Gastroesophageal sphincter (tissue), 4 donors: ENCODE results near the gene PRKAG2. TPM values are rescaled to one million over a fixed set of nuclear protein-coding genes. Genes with fewer than 3 reads are reported as not detected.
A peak's percentile ranks its signal among the peaks of the same experiment; 100 is the strongest.

ENCODE experiments used
- ATAC-seq: fragments of 150-250 bp; one replicate; pipeline ENCODE4 v1.9.1; 2016; ENCODE audit warnings: mild to moderate bottlenecking, moderate library complexity
- H3K27ac ChIP-seq, 4 donors: fragments of 200-600 bp; sonication (generic) in 3 of 4; 1 replicate in 3 of 4; 2 replicates in 1 of 4; pipeline ENCODE4 v1.5.1; 2016 to 2019
- H3K27me3 ChIP-seq: fragments of 200-600 bp; sonication (generic); one replicate; pipeline ENCODE4 v1.5.1; 2019
- H3K36me3 ChIP-seq, 2 donors: fragments of 200-600 bp; sonication (generic); one replicate each; pipeline ENCODE4 v1.5.1; 2019; ENCODE audit warnings: control low read depth in 1 of 2
- H3K4me1 ChIP-seq, 3 donors: fragments of 200-600 bp; sonication (generic); 1 replicate in 2 of 3; 2 replicates in 1 of 3; pipeline ENCODE4 v1.5.1; 2016 to 2019; ENCODE audit warnings: control low read depth in 2 of 3
- H3K4me3 ChIP-seq, 2 donors: fragments of 200-600 bp; sonication (generic); one replicate each; pipeline ENCODE4 v1.5.1; 2019; ENCODE audit warnings: mild to moderate bottlenecking in 1 of 2, moderate library complexity in 1 of 2
- H3K9me3 ChIP-seq, 3 donors: fragments of 200-600 bp; sonication (generic); one replicate each; pipeline ENCODE4 v1.5.1; 2017 to 2019; ENCODE audit warnings: control low read depth in 2 of 3
- CTCF ChIP-seq, 4 experiments: fragments of 200-600 bp in 2 of 4; fragments of 450-650 bp in 2 of 4; sonication (generic) in 1 of 4; IDR thresholded peaks; one replicate each; pipeline ENCODE4 v1.5.1; 2017 to 2019; ENCODE audit warnings: antibody characterized with exemption in 4 of 4, mild to moderate bottlenecking in 2 of 4, moderate library complexity in 2 of 4
- EP300 ChIP-seq: sonication (generic); formaldehyde crosslinking; IDR thresholded peaks from one replicate; pipeline ENCODE4 v1.6.1; 2017; ENCODE audit warnings: antibody characterized with exemption, mild to moderate bottlenecking
- POLR2A ChIP-seq, 2 donors: fragments of 450-650 bp; IDR thresholded peaks; one replicate each; pipeline ENCODE4 v1.6.1; 2017; ENCODE audit warnings: antibody characterized with exemption in 2 of 2, mild to moderate bottlenecking in 2 of 2, moderate library complexity in 1 of 2
- POLR2AphosphoS5 ChIP-seq: sonication (generic); formaldehyde crosslinking; IDR thresholded peaks from one replicate; pipeline ENCODE4 v1.6.1; 2017; ENCODE audit warnings: antibody characterized with exemption
- WGBS, 2 donors: methylation state at CpG; one replicate each; pipeline ENCODE4 v1.1.5; 2018; ENCODE audit warnings: low coverage in 1 of 2; 5-methylcytosine and 5-hydroxymethylcytosine counted together
- total RNA-seq, 4 donors: library from RNA; depleted of rRNA; stranded (reverse); fragments of >200 nt; gene quantifications; one replicate each; pipeline ENCODE4 v1.1.0, GENCODE V29; 2016

Gene PRKAG2
- total RNA-seq, 4 donors from 2014 or later = 48.9 to 89.0 (median 75.7) TPM

DNA sequence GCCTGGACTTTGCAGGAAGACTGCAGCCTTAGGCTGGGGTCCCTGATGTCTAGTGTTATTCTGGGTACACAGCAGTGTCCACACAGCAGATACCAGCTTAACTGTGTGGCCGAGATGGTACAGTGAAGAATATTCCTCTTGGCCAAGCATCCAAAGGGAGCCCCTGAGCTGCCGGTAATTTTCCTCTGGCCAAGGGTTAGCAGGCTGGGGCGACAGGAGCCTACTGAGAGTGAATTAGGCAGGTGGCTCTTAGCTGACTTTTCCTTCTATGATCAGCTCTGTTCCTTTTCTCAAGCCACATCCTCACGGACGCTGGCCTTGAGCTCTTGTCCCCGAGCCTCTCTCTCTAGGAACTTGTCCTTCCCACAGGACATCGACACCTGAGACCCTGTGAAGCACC is 29.8 kb downstream of the PRKAG2 start:
- ATAC-seq = no peak
- Histone ChIP-seq H3K4me1 (peaks cover 0 to 4% (median 0%) of the 10 kb centered on the region in 3 donors), H3K36me3 (peaks cover 0 to 4% of the 10 kb centered on the region in 2 donors), H3K4me3 (no peak overlapping the region), H3K27me3 (no peaks in the 10 kb centered on the region), H3K27ac (no peak overlapping the region), H3K9me3 (no peaks in the 10 kb centered on the region)
- 66 to 79% methylated on average over 5 of the region's 7 CpGs for WGBS, 2 donors
- no peak for TF ChIP-seq POLR2A (IDR thresholded peaks at IDR 0.05)
- TF ChIP-seq POLR2AphosphoS5 = no peak
- TF ChIP-seq CTCF (IDR thresholded peaks at IDR 0.05) = no peak
- no peak for TF ChIP-seq EP300

GRCh38 chr7:151845412-151846205 is 31.3 kb downstream of the PRKAG2 start:
- no peak overlapping the region for H3K4me3 ChIP-seq
- no peaks in the 10 kb centered on the region for H3K9me3 ChIP-seq
- H3K36me3 ChIP-seq = peaks cover 0 to 4% of the 10 kb centered on the region in 2 donors
- H3K27ac ChIP-seq = no peak overlapping the region
- ATAC-seq = peak; percentile 21
- no peaks in the 10 kb centered on the region for H3K4me1 ChIP-seq
- H3K27me3 ChIP-seq = no peaks in the 10 kb centered on the region
- TF ChIP-seq CTCF (IDR thresholded peaks at IDR 0.05) (no peak), POLR2A (IDR thresholded peaks at IDR 0.05) (no peak), POLR2AphosphoS5 (no peak), EP300 (no peak)
- 84% methylated on average over 14 of the region's 28 CpGs; no CpG with 5 or more reads in 1 of the 2 donors for WGBS, 2 donors

DNA sequence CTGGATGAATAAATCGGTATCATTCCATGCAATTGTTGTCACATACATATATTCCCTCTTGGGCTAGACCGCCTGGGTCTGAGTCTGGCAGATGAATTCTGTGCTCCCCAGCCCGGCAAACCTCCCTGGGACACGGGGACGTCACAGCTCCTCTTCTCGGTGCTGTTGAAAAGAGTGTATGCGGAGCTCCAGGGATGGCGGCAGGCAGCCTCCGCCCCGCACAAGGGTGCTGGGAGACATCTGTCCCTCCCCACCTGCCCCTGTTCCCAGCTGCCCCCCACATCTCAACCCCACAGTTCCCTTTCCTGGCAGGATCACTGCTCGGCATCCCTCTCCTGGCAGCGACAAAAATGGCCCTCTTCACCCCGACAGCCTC is 32.1 kb downstream of the PRKAG2 start:
- H3K9me3 ChIP-seq = no peaks in the 10 kb centered on the region

GRCh38 chr7:151844071-151844824 is 32.7 kb downstream of the PRKAG2 start:
- H3K4me3 ChIP-seq = no peak overlapping the region

More for the DNA sequence above, 32.1 kb downstream of the PRKAG2 start:
- no peak overlapping the region for H3K4me3 ChIP-seq
- no peak for ATAC-seq
- WGBS, 2 donors = 91% methylated on average over 8 of the region's 13 CpGs; no CpG with 5 or more reads in 1 of the 2 donors
- peaks cover 0 to under 1% (median 0%) of the 10 kb centered on the region in 3 donors for H3K4me1 ChIP-seq
- no peak for TF ChIP-seq CTCF (IDR thresholded peaks at IDR 0.05)
- no peak for TF ChIP-seq EP300
- TF ChIP-seq POLR2A (IDR thresholded peaks at IDR 0.05) = no peak
- no peak for TF ChIP-seq POLR2AphosphoS5
- peaks cover 0 to 4% of the 10 kb centered on the region in 2 donors for H3K36me3 ChIP-seq
- no peak overlapping the region for H3K27ac ChIP-seq
- no peaks in the 10 kb centered on the region for H3K27me3 ChIP-seq

More at GRCh38 chr7:151844071-151844824, 32.7 kb downstream of the PRKAG2 start:
- H3K27me3 ChIP-seq = no peaks in the 10 kb centered on the region
- peaks cover 0 to 4% of the 10 kb centered on the region in 2 donors for H3K36me3 ChIP-seq
- WGBS, 2 donors = 70 to 76% methylated on average over 9 to 14 of the region's 20 CpGs
- H3K27ac ChIP-seq = no peak overlapping the region
- ATAC-seq = peak; percentile 24
- peaks cover 0 to 6% (median 0%) of the 10 kb centered on the region in 3 donors for H3K4me1 ChIP-seq
- TF ChIP-seq CTCF (IDR thresholded peaks at IDR 0.05) (no peak), POLR2AphosphoS5 (no peak), POLR2A (IDR thresholded peaks at IDR 0.05) (no peak), EP300 (no peak)
- H3K9me3 ChIP-seq = no peaks in the 10 kb centered on the region
